ENCODE measurements around the gene NFE2L1.

DNA sequence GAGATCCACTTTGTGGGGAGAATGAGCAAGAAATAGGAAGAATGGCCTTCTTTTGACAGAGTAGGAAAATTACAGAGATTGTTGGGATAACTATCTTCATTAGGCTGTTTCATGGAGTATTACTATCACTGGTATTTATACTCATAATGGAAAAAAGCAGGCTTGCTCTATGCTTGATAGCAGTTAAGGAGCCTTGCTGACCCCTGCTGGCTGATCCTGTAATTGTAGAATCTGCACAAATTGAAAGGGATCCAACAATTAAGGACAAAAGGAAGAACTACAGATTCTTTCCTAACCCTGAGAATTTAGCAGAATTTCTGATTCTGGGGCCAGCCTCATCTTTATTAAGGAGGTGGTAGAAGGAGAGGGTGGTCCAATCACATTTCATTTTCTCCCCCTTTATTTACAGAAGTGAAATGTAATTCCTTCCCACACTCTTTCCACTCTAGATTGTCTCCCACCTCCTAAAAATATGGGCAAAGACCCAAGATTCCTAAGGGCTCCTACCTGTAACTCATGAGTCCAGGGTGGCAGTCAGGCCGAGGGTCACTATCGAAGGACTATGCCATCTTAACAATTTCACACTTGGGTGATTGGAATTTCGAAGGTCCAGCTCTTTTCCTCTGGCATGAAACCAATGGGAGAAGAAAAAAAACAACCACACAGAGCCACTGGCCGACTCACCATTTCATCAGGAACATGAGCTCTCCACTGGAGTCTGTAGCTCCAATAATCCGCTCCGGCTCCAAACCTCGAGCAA, 26.3 kb downstream of the NFE2L1 start:
- TF ChIP-seq CTCF (IDR thresholded peaks at IDR 0.05) (peak; percentile 61 to 97 (median 84)), POLR2A (IDR thresholded peaks at IDR 0.05) (peak in 1 of 2 donors; percentile 39)

All from thyroid gland (tissue), 4 donors.